HG02973 (cell line): ENCODE results near the gene ANTXRL.
"Not testable (repeated sequence)": the region's sequence is repeated elsewhere in the genome, so short reads cannot be mapped to it uniquely, and the experiment has no call there.

Experiments used
- ATAC-seq: cut with Tn5 transposase; IDR thresholded peaks from one replicate; pipeline ENCODE4 v1.9.1; 2021; ENCODE audit warnings: moderate library complexity; ENCODE audit not compliant: unreplicated experiment

The ANTXRL gene

GRCh38 chr10:46293832-46294640, 7.2 kb downstream of the ANTXRL start:
- ATAC-seq: no peak

DNA sequence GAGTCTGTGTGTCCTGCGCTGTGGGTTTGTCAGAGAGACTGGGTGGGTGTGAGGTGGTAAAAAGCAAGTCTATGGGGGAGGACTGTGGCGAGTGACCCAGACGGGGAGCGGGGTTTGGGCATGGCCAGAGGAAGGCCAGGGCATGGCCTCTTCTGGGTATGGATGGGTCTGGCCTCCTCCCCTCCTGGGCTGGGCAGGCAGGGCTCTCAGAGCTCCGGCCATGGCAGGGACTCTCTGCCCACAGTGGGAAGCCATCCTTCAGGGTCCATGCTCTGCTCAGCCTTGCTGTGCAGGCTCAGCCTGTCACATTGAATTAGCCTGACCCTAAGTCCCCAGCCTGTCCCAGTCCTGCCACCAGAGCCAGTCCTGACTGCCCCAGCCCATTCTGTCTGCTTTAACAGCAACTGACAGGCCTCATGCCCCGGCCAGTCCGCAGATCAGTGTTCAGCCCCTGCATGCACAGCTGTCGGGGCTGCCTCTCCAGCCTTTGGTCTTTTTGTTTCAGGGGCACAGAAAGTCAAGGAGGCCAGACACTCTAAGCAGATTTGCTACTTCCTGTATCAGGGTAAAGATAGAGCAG, 7.9 kb downstream of the ANTXRL start:
- ATAC-seq: no peak

- not testable (repeated sequence) for ATAC-seq
Measured at GRCh38 chr10:46295350-46296010, 8.7 kb downstream of the ANTXRL start.

DNA sequence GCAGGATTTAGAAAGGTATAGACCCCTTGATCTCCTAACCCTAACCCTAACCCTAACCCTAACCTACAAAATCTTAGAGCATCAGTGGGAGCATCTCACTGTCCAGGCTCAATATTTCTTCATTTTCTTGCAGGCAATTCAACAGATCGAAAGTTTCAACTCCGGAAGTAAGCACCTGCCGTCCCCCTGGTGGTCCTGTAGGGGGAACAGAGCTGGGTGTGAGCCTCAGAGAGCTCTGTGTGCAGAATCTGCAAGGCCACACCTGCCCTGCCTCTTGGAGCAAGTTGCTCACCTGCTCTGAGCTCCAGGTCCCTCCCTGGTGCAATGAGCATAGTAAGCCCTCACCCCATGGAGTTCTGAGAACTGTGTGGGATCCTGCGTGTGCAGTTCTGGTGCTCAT, 9.3 kb downstream of the ANTXRL start:
- not testable (repeated sequence) for ATAC-seq

DNA sequence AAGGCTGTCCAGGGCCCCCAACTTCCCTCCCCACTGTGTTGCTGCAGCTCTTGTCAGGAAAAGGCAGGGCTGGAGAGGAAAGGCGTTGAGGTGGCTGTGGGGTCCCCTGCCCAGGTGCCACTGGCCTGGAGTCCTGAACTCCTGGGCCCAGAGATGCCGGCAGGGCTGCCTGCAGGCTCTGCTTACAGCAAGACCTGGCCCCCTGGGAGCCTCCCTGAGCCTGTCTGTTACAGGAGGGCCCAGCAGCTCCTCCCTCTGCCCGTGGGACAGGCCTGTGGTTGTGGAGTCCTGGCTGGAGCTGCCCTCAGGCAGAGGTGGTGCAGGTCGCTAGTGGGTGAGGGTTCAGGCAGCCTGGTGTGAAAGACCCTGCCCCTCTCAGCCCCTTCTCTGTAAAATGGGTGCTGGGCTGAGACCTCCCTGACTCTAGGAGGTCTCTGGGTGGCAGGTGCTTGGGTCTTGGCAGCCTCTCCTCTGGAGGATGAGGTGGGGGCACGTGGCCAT, 9.9 kb downstream of the ANTXRL start:
- no peak for ATAC-seq

DNA sequence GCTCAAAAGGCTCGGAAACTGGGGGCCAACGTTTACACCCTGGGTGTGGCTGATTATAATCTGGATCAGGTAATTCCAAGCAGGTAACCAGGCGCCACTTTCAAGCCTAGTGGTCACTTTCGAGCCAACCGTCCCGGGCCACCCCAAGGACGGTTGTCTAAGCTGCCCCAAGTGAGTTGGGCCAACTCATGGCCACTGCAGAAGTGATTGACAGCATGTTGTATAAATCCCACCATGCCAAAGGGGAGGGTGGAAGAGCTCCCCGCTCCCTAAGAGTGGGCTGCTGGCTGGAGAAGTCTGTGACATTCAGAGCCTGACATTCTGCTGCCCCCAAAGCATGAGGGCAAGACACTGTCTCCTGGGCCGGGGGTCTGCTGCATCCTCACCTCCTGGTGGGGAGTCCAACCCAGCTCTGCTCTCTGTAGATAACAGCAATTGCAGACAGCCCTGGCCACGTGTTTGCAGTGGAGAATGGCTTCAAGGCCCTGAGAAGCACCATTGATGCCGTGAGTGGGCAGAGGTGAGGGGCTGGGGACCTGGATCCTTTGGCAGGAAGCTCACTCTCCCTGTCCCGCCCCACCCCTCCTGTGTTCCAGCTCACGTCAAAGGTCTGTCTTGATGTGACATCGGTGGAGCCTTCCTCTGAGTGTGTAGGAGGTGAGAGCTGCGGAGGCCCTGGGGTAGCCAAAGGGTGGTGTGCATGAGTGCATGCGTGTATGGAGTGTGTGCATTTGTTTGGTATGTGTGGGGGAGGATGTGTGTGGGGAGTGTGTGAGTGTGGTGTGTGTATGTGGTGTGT, 10.8 kb downstream of the ANTXRL start:
- ATAC-seq: no peak

GRCh38 chr10:46298477-46299285, 11.9 kb downstream of the ANTXRL start:
- ATAC-seq: no peak

GRCh38 chr10:46299286-46299535, 12.4 kb downstream of the ANTXRL start:
- no peak for ATAC-seq

DNA sequence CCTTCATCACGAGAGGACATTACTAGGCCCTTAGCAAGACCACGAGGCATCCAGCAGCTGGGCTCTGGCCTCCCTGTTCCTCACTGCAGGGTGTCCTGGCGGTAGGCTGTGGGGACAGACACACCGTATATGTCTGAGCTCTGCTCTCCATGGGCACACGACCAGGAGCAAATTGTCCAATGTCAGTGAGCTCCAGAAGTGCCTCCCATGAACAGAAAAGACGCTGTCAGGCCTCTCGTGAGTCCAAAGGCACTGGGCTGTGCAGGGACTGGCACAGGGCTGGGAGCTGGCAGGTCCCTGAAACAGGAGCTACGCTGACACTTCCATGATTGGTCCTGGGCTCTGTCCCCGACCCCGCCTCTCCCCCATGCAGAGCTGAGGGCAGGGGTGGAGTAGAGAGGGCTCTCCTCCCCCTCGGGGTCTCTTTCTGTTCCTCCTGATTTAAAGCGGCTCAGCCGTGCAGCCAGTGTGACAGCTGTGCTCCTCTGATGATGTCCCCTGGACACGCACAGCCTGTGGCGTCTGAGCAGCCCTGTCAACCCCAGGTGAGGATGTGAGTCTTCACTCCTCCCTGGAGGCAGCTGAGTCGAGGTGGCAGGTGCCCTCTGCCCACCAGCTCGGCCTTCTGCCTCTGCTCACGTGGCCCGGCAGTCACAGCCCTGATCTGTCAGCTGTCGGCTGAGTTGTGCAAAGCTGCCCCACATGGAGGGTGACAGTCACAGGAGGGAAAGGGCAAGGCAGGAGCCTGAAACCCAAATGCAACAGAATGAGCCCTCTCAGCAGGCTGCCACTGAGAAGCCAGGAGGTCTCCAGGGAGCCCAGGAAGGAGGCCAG, 13.0 kb downstream of the ANTXRL start:
- ATAC-seq: no peak

- not testable (repeated sequence) for ATAC-seq
Measured at GRCh38 chr10:46300370-46300711, 13.5 kb downstream of the ANTXRL start.

DNA sequence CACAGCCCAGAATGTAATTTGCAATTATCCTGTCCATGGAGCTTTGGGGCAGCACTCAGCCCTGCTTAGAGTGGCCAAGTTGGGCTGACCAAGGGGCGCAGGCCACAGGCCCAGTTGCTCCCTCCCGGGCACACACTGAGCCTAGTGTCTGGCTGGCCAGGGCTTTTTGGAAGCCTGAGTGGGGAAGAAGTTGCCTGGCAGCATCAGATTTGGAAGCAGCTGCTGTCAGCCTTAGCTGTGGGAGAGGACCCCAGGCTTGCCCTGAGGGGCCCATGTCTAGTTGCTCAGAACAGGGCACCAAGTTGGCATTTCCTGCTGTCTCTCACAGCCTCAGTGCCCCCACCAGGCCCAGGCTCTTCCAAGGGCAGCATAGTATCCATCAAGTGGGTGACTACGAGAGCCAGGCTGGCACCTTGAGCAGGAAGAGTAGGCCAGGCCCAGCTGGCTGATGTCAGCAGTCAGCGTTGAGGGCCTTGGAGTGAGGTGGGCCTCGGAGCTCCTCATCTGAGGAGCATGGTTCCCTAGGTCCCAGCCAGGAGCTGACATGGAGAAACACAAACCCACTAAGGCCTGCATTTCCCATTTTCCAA, 14.4 kb downstream of the ANTXRL start:
- ATAC-seq: no peak

GRCh38 chr10:46301721-46302479, 15.1 kb downstream of the ANTXRL start:
- ATAC-seq: no peak

- not testable (repeated sequence) for ATAC-seq
Measured at GRCh38 chr10:46302765-46303352, 16.1 kb downstream of the ANTXRL start.

DNA sequence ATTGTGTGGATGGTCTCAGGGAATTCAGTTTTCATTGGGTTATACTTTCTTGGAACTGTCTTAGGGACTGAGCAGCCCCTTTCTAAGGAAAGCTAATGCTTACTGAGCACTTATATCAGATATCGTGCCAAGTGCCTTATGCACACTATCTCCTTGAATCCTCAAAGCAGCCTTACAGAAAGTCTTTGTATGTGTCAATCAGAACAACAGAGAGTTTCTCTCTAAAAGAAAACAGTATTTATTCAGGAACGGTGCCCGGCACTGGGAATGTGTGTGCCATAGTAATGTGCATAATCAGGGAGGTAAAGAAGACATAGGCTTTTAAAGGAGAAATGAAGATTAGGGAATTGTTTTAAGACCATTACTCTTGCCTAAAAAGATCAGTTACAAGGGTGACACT, 17.3 kb downstream of the ANTXRL start:
- ATAC-seq: no peak

- ATAC-seq: not testable (repeated sequence)
Measured at GRCh38 chr10:46304671-46305070, 17.9 kb downstream of the ANTXRL start.

DNA sequence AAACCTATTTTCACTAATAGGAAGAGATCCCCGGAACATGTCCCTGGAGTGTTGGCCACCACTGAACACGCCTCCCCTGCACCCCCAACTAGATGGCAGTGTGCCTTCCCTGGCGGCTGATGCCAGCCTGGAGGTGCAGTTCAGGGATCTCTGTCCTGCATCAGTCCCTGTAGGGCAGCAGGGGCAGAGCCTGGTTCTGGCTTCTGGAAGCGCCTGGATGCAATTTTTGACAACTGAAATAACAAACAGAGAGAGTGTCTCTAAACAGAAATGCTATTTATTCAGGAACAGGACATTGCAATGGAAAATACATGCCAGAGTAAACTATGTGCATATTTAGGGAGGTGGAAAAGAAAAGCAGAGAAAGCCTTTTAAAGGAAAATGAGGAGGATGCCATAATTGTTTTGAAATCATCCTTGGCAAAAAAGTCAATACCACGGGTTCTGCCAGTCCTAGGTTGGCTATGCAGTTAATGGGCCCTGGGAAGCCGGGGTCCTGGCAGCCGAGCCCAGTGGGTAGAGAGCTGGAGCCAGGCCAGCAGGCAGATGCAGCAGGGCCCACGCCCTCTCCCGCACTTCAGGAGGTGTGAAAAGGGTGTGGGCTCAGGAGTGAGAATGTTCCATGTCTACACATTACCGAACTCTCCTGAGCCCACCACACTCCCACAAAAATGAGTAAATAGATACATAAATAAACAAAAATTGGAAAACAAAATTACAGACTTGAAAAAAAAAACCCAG, 18.5 kb downstream of the ANTXRL start:
- no peak for ATAC-seq

- ATAC-seq: no peak
Measured at GRCh38 chr10:46305986-46306385, 19.2 kb downstream of the ANTXRL start.
